K562 (cell line): ENCODE results near the gene GUCA1A. TPM values are rescaled to one million over a fixed set of nuclear protein-coding genes. Genes with fewer than 3 reads are reported as not detected.

Experiments used
- BRD4 ChIP-seq: fragments of 200-600 bp; sonication (generic); IDR thresholded peaks from 2 replicates; pipeline ENCODE4 v1.6.1; 2017; ENCODE audit warnings: inconsistent platforms
- DDX20 ChIP-seq: fragments of 450-650 bp; IDR thresholded peaks from 2 replicates; pipeline ENCODE4 v1.6.1; 2016; ENCODE audit warnings: missing genetic modification characterization, low read depth, mild to moderate bottlenecking, missing compliant biosample characterization, moderate library complexity
- ESRRB ChIP-seq: fragments of 250-450 bp; sonication (Bioruptor Pico); IDR thresholded peaks from 2 replicates; pipeline ENCODE4 v1.5.0; 2020; ENCODE audit warnings: mild to moderate bottlenecking, moderate library complexity, borderline replicate concordance
- HDAC1 ChIP-seq, 2 experiments: fragments of 450-650 bp; IDR thresholded peaks; 2 replicates each; pipeline ENCODE4 v1.6.1; 2016 to 2017; ENCODE audit warnings: inconsistent platforms in 1 of 2, mild to moderate bottlenecking in 1 of 2, moderate library complexity in 1 of 2
- HMG20A ChIP-seq: fragments of 450-650 bp; formaldehyde crosslinking; conservative IDR thresholded peaks from 2 replicates; pipeline ENCODE4 v1.4.0; 2020; ENCODE audit warnings: mild to moderate bottlenecking, mixed read lengths
- MAZ ChIP-seq, 2 experiments: fragments of 450-650 bp in 1 of 2; sonication (generic) in 1 of 2; formaldehyde crosslinking; IDR thresholded peaks in 1 of 2; conservative IDR thresholded peaks in 1 of 2; 2 replicates each; pipeline versions ENCODE4 v1.4.0 to v1.5.0; 2020; ENCODE audit warnings: mild to moderate bottlenecking in 1 of 2, missing genetic modification reagents in 1 of 2
- PURB ChIP-seq: sonication (generic); formaldehyde crosslinking; IDR thresholded peaks from 2 replicates; pipeline ENCODE4 v1.9.0; 2021; ENCODE audit warnings: low read depth, mild to moderate bottlenecking, missing genetic modification reagents
- RFX5 ChIP-seq: IDR thresholded peaks from 2 replicates; pipeline ENCODE4 v1.6.1; 2011; ENCODE audit warnings: low read depth, mild to moderate bottlenecking, improper control_type of control experiment, low read length
- SMAD3 ChIP-seq: fragments of 450-650 bp; formaldehyde crosslinking; conservative IDR thresholded peaks from 2 replicates; pipeline ENCODE4 v1.4.0; 2020; ENCODE audit warnings: mild to moderate bottlenecking
- TBL1XR1 ChIP-seq, 2 experiments: IDR thresholded peaks; 2 replicates each; pipeline ENCODE4 v1.6.1; 2012; ENCODE audit warnings: improper control_type of control experiment in 2 of 2, low read length in 2 of 2, mild to moderate bottlenecking in 1 of 2
- TCF7 ChIP-seq: sonication (generic); IDR thresholded peaks from 2 replicates; pipeline ENCODE4 v1.6.1; 2016; ENCODE audit warnings: antibody characterized with exemption, borderline replicate concordance
- TCF7L2 ChIP-seq: fragments of 150-350 bp; IDR thresholded peaks from 2 replicates; pipeline ENCODE4 v1.6.1; 2016; ENCODE audit warnings: low read depth, mild to moderate bottlenecking, low read length, moderate library complexity
- ZBTB1 ChIP-seq: sonication (generic); formaldehyde crosslinking; IDR thresholded peaks from 2 replicates; pipeline ENCODE4 v1.8.1; 2023; ENCODE audit warnings: missing genetic modification reagents, low read depth, mild to moderate bottlenecking, borderline replicate concordance
- ZFX ChIP-seq: sonication (generic); formaldehyde crosslinking; IDR thresholded peaks from 2 replicates; pipeline ENCODE4 v1.8.0; 2022; ENCODE audit warnings: mild to moderate bottlenecking, missing genetic modification reagents, moderate library complexity
- ZNF445 ChIP-seq: fragments of 250-450 bp; sonication (Bioruptor Pico); IDR thresholded peaks from 2 replicates; pipeline ENCODE4 v1.4.0; 2020; ENCODE audit warnings: low read depth, mild to moderate bottlenecking, moderate library complexity
- polyA plus RNA-seq, 8 experiments: library from polyadenylated mRNA; depleted of rRNA in 4 of 8; stranded (reverse) in 5 of 8; unstranded in 3 of 8; fragments of >200 nt; fragmentation: Nextera tagmentation in 2 of 8; fragmentation: Illumina TruSeq in 1 of 8; extraction: Ambion mirVana in 2 of 8; extraction: Trizol in 1 of 8; gene quantifications; 2 replicates each; pipeline versions ENCODE4 v1.2.1 to v1.2.3, GENCODE V29; 2011 to 2014; ENCODE audit warnings: inconsistent platforms in 1 of 8, missing spikeins in 1 of 8
- total RNA-seq, 7 experiments: library from RNA; depleted of rRNA in 6 of 7; stranded (reverse); fragments of >200 nt in 6 of 7; fragmentation: Illumina TruSeq in 2 of 7; extraction: Trizol in 2 of 7; gene quantifications; 2 replicates each; pipeline versions ENCODE4 v1.2.1 to v1.2.3, GENCODE V29; 2011 to 2021; ENCODE audit warnings: low replicate concordance in 1 of 7
- TF ChIP-seq, protein P1 (sequence below), 2 experiments: fragments of 200-800 bp in 1 of 2; sonication (Bioruptor generic) in 1 of 2; sonication (generic) in 1 of 2; formaldehyde crosslinking in 1 of 2; IDR thresholded peaks in 1 of 2; conservative IDR thresholded peaks in 1 of 2; 2 replicates each; pipeline versions ENCODE4 v1.5.0 to v1.6.1; 2016 to 2020; ENCODE audit warnings: missing compliant biosample characterization in 1 of 2, missing genetic modification characterization in 1 of 2, missing genetic modification reagents in 1 of 2
- TF ChIP-seq, protein P2 (sequence below): IDR thresholded peaks from 2 replicates; pipeline ENCODE4 v1.6.1; 2011; ENCODE audit not compliant: insufficient read length; ENCODE audit errors: extremely low read depth
- TF ChIP-seq, protein P3 (sequence below): IDR thresholded peaks from 2 replicates; pipeline ENCODE4 v1.6.1; 2014; ENCODE audit warnings: antibody characterized with exemption

Gene GUCA1A
- total and polyA plus RNA-seq, 9 of the 15 experiments (the other 6 are each of a cell fraction or from before 2014, with no cell fraction given) = not detected

DNA sequence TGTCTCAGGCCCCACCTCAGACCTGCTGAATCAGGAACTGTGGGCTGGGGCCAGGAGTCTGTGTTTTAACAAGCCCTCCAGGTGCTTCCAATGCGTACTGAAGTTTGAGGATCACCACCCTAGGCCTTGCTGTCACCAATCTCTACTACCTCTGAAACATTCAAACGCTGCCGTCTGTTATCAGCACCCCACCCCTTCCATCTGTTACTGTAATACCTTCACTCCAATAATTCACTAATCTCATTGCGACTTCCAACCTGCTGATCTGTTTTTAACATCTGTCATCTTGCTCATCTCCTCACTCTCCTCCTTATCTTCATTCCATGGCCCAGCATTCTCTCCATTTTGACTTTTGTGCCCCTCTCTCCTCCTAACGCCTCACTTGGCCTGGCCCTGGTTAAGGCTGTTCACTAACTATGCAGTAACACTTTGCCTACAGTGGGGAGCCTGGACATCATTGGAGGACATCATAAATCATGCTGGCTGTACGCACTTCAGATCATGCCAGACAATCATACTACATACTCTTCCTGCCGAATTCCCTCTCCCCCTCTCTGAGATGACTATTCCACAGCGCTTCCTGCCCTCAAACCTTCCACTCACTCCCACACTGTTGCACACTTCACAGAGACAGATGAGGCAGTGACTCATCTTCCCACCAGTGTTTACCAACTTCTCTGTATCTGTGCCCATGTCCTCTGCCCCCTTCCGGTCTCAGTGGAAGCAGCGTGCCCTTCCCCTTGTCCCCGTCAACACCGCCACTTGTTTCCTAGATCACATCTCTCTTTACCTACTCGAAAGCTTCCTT, 24.6 kb downstream of the GUCA1A start (continued):
- TF ChIP-seq MAZ (CRISPR knock-in tag; conservative IDR thresholded peaks at IDR 0.05 in 1 of 2, IDR thresholded peaks at IDR 0.05 in 1 of 2) = peak in 1 of 2 experiments; percentile 36; a peak in 1 of 4 replicates
- TF ChIP-seq, protein P1, sequence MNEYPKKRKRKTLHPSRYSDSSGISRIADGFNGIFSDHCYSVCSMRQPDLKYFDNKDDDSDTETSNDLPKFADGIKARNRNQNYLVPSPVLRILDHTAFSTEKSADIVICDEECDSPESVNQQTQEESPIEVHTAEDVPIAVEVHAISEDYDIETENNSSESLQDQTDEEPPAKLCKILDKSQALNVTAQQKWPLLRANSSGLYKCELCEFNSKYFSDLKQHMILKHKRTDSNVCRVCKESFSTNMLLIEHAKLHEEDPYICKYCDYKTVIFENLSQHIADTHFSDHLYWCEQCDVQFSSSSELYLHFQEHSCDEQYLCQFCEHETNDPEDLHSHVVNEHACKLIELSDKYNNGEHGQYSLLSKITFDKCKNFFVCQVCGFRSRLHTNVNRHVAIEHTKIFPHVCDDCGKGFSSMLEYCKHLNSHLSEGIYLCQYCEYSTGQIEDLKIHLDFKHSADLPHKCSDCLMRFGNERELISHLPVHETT (CRISPR knock-in tag; conservative IDR thresholded peaks at IDR 0.05 in 1 of 2, IDR thresholded peaks at IDR 0.05 in 1 of 2) = peak in 1 of 2 experiments; percentile 80; a peak in 2 of 4 replicates
- peak; percentile 94 to 98 for TF ChIP-seq HDAC1 (IDR thresholded peaks at IDR 0.05)
- TF ChIP-seq PURB = no peak
- peak; percentile 72 to 91; a peak in 3 of 4 replicates for TF ChIP-seq TBL1XR1 (IDR thresholded peaks at IDR 0.05; ENCODE audit: low read length in 2 of 2)
- no peak for TF ChIP-seq DDX20 (tag)
- TF ChIP-seq, protein P2, sequence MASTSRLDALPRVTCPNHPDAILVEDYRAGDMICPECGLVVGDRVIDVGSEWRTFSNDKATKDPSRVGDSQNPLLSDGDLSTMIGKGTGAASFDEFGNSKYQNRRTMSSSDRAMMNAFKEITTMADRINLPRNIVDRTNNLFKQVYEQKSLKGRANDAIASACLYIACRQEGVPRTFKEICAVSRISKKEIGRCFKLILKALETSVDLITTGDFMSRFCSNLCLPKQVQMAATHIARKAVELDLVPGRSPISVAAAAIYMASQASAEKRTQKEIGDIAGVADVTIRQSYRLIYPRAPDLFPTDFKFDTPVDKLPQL = no peak
- TF ChIP-seq TCF7L2 = no peak
- no peak for TF ChIP-seq HMG20A (CRISPR knock-in tag)
- TF ChIP-seq SMAD3 (CRISPR knock-in tag) = no peak
- TF ChIP-seq, protein P3, sequence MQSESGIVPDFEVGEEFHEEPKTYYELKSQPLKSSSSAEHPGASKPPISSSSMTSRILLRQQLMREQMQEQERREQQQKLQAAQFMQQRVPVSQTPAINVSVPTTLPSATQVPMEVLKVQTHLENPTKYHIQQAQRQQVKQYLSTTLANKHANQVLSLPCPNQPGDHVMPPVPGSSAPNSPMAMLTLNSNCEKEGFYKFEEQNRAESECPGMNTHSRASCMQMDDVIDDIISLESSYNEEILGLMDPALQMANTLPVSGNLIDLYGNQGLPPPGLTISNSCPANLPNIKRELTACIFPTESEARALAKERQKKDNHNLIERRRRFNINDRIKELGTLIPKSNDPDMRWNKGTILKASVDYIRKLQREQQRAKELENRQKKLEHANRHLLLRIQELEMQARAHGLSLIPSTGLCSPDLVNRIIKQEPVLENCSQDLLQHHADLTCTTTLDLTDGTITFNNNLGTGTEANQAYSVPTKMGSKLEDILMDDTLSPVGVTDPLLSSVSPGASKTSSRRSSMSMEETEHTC = no peak
- TF ChIP-seq ZFX = peak; percentile 78
- no peak for TF ChIP-seq ZNF445 (CRISPR knock-in tag)
- TF ChIP-seq TCF7 = no peak
- no peak for TF ChIP-seq ESRRB (CRISPR knock-in tag)
- no peak for TF ChIP-seq RFX5
- no peak for TF ChIP-seq ZBTB1 (CRISPR knock-in tag)
- TF ChIP-seq BRD4 = no peak
